SHP77 treated with DMSO at 0.1 percent for 48 hours (cell line): ENCODE data around the gene BEST3.
"Not testable (repeated sequence)": the region's sequence is repeated elsewhere in the genome, so short reads cannot be mapped to it uniquely, and the experiment has no call there.

Experiments used
- DNase-seq: peaks from one replicate; lab custom pipeline; 2025; lab: John Stamatoyannopoulos, UW

BEST3 gene

DNA sequence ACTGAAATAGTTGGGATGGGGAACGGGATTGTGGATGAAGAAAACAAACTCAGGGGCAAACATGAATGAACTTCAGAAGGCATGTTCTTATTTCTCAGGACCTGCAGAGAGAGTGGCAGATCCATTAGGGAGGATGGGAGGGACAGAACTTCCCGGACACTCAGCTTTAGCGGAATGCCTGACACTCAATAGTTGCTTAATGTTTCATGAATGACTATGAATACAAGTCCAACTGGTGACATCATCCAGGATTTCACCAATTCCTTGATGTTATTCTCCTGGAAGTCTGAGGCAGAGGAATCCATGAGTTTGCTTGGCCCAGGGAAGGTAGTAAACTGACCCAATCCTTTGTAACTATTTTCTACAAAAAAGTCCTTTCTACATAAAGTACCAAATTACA lies 50.6 kb downstream of the BEST3 start:
- no peak for DNase-seq

DNA sequence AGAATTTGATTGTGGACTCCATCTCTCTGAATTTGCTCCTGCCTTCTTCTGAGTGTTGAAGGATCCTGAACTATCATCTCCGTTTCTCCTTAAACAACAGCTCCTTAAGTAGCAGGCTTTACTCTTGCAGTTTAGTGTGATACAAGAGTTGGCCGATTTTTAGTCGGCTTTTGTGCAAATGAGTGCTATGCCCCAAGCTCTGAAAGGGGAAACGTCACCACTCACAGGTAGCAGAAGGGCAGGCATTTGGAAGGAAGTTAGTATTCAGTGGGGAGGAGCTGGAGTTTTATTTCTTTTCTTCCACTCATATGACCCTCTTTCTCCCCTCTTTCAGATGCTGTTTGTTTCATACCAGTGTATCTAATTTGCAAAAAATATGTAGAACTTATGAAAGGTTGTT lies 51.9 kb downstream of the BEST3 start:
- DNase-seq, result no peak

DNA sequence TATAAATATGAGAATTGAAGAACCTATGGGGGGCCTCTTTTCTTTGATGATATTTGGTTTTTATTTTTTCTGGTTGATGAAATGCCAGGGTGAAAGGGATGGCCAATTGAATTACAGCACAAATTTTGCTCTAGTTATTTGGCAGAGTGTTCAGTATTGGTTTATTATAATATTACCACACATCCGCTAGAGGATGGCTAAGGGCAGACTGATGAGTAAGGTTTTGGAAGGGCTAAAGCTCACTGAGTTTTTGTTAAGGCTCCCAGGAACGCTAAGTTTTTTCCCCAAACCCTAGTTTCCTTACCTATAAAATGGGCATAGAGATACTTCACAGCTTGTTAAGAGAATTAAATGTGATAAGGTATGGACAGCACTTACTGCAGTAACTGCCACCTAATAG lies 54.1 kb downstream of the BEST3 start:
- no peak for DNase-seq

DNA sequence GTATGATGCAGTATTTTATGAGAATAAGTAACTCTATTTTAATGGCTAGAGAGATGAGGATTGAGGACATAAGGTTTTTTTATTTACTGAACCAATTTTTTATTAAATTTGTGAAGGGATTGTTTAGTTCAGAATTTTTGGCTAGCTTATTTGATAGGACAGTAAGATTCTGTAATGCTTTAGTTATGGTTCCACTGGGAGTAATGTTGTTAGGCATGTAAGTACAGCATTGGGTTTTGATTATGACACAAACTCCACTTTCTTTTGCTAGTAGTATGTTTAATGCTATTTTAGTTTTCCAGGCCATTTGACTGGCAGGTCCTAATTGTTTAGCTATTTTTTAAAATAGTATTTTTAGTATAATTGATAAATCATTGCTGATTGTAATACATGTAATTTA lies 54.6 kb downstream of the BEST3 start:
- no peak for DNase-seq

DNA sequence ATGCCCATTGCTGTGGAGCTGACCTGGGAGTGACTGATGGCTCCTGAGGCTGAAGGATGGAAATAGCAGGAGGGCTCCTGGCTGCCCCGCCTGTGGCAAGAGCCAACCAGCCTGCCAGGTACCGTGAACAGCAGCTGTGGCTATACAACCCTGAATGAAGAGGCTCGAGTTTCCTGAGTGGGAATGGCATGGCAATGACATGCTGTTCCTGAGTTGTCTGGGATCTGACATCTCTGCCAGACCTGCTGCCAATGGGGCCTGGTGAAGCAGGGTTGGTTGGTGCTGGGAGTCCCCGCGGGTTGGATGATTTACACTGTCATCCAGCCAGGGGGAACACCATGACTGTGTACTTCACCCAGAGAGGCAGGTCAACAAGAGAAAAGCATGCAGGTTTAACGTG lies 56.6 kb downstream of the BEST3 start:
- no peak for DNase-seq

DNA sequence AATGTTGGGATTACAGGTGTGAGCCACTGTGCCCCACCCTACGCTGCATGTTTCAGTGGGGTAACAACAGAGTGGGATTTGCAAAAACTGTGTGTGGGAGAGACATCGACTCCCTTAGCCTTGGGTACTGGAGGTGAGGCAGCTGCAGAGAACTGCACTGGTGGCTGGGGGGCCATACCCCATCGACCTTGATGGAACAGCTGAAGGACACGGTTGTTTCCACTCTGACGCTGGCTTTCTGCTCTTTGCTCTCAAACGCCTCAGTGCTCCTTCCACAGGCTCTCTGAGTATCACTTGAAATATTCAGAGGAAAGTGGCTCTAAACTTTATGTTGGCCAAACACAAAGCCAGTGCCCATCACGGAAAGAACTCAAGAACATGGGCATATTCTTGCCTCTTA lies 57.6 kb downstream of the BEST3 start:
- DNase-seq, result no peak

DNA sequence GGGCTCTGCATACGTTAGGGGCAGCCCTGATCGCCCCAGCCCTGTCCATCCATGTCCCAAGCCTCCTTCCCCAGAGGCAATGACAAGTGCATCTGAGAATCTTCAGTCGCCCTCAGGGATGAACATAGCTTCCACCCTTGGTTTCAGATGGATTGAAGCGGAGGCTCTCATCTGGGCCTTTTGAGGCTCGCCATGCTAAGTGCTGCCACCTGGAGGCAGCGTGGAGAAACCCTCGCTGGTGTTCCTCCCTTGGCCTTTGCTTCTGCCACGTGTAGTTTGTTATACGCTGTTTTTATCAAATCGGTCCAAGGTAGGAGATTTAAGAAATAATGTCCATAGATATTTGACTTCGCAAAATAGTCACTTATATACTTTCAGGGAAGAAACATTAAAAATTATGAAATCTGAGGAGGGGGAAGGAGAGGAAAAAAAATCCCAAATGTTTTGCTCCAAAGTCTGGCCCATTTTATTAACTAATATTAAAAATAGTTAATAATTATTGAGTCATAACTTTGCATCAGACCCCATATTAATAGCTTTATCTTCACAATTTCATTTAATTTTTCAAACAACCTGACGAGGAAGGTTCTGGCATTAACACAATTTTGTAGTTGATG lies 59.6 kb downstream of the BEST3 start:
- DNase-seq, result peak; percentile 11

DNA sequence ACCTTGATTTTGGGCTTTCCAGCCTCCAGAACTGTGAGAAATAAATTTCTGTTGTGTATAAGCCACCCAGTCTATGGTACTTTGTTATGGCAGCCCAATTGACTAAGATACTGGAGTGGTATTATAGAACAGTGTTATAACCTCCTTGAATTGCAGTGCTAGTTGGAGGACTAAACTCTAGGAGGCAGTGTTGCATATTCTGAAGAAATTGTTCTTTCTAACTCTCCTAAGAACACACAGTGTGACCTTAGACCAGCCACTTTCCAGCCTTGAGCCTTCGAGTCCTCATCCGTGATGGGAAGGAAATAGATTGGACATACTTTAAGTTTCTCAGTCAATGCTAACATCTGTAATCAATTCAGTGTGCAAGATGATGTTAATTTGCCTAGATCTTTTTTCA lies 66.0 kb downstream of the BEST3 start:
- DNase-seq, result no peak

DNA sequence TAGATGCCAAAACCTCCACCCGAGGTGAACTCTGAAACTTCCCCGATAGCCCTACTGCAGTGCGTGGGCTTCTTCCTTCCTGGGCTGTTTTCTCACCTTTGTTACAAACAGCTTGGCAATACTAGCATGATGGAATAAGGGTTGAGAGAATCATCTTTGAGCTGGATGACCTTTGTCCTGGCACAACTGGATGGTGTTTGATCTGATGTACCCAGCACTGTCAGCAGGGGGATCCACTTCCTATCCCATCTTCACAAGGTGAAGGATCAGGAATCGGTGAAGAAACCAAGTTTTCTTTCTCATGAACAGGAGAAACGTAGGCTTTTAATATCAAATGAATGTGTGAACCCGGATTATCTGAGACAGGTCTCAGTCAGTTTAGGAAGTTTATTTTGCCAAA lies 68.9 kb downstream of the BEST3 start:
- no peak for DNase-seq

DNA sequence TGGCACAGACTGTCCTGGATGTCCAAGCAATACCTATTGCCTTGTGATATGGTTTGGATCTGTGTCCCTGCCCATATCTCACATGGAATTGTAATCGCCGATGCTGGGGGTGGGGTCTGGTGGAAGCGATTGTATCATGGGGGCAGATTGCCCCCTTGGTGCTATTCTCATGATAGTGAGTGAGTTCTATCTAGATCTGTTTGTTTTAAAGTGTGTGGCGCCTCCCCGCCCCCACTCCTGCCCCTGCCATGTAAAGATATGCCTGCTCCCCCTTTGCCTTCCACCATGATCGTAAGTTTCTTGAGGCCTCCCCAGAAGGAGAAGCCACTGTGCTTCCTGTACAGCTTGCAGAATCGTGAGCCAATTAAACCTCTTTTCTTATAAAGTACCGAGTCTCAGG lies 71.6 kb downstream of the BEST3 start:
- no peak for DNase-seq

DNA sequence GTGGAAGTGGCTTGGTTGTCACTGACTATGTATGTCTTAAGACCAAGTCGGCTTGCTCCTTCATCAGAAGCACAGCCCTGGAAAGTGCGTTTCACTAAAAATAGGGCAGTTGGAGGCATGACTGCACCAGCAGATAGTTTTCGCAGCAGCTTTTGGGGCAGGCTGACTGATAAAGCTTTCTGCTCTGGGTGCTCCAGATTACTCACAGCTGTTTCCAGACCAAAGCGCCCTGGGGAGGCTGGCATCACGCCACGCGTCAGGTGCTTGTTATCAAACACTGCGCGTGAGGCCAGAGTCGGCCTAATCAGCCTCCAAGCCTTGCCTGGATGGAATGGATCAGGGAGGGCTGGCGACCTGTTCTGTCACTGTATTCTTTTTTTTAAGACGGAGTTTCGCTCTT lies 75.1 kb downstream of the BEST3 start:
- DNase-seq, result no peak

DNA sequence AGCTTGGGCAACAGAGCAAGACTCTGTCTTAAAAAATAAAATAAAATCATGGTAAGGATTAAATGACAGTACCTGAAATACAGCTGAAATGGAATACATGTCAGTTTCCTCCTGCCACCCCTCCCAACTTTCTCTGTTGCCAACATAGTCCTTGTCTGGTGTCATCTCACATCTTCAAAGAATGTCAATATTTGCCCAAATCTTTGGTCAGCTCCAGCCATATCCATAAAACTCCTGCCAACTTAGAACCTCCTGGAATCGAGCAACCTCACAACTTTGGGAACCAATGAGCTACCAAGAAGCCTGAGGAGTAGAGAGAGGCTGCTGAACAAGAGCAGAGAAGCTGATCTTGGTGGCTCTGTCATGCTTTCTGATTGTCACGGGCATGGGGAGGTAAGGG lies 77.6 kb downstream of the BEST3 start:
- no peak for DNase-seq

DNA sequence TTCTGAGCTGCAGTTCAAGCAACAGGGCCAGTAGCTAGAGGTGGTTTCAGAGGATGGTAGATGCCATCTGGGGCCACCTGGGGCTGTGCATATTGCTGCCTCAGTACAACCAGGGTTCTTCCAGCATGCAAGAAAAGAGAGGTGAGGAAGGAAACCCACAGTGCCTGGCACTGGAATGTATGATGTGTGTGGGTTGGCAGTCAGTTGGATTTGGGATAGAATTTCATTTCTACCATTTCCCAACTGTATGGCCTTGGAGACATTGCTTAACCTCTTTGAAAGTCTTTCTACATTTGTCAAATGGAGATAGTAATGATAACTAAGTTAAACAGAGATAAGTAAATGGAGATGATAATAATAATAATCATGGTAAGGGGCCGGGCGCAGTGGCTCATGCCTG lies 78.2 kb downstream of the BEST3 start:
- DNase-seq, result no peak

DNA sequence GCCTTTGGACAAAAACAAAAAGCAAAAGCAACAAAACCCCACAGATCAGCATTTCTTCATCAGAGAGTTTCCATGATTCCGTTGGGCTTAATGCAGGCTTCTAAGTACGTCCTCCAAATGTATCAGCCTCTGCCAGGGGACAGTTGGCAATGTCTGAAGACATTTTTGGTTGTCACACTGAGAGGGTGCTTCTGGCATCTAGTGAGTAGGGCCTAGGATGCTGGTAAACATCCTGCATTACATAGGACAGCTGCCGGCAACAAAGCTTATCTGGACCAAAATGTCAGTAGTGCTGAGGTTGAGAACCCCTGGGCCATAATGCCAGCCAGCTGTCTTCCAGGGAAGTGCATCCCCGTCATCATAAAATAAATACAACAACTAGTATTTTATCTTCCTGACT lies 79.0 kb downstream of the BEST3 start:
- DNase-seq, result no peak

DNA sequence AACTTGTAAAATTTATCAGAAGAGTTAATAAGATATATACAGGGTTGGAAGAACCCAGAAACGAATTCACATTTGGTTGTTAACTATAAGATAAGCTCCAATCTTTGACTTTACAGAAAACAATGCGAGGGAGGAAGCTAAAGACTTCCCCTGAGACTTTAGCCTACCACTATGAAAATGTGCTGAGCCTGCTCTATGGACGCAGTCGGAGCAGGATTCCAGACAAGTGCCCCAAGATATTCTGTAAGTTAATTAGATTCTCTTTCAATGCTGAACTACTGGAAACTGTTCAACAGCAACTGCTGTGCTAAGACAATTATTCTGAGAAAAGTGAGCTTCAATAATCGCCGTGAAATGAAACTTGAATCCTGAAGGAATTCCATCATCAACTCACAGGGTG lies 80.1 kb downstream of the BEST3 start:
- DNase-seq, result no peak

DNA sequence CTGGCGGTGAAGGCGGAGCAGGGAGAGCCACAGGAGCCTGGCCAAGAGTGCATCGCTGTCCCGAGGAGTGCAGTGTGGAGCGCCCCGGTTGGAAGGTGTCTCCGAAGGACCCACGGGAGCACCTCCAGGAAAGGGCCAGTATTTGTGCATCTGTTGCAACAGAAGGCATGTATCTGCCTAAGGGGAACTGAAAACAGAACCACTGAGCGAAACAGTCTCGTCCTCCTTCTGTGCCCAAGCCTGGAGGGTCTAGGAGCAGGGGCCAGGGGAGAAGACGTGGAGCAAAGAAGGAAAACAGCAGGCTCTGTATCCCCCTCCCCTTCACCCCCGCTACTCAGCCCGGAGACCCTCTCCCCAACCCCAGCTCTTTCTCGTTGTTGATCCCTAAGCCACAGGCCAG lies 83.1 kb downstream of the BEST3 start:
- no peak for DNase-seq

DNA sequence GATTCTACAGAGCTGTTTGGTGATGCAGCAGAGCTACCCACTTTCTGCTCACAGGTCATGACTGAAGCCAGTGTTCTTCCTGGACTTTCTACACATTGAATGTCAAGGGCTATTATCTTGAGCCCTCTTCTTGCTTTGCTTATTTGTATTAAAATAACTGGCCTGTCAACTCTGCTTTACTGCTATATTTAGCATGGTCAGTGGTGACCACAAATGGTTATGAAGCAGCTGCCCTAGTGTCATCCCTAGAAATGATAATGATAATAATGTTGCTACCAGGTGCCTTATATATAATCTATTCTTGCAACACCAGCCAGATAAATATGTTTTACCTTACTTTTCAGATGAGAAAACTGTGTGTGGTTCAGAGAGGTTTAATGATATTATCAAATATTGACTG lies 85.8 kb downstream of the BEST3 start:
- DNase-seq, result no peak

DNA sequence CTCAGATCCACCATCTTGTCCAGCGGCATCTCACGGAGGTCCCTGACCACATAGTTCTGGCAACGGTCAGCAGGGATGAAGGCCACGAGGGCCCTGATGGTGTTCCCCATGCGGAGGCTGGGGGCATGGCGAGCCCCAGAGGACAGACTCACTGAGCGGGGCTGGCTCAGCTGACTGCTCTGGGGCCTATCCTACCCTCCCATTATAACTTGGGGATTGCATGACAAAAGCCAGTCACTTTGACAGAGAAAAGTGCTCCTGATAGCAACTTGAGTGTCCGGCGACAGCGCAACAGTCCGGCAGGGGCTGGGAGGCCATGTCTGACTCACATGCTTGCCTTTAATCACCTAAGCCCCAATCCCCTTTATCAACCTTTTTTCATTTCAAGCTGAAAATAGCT lies 88.4 kb downstream of the BEST3 start, which contains the start of gene LRRC10:
Gene LRRC10, minus strand, starts transcription at position 179 of the 400 bp plus-strand sequence. Its CDS starts 69 bp downstream, at position 110.
- DNase-seq, result no peak

DNA sequence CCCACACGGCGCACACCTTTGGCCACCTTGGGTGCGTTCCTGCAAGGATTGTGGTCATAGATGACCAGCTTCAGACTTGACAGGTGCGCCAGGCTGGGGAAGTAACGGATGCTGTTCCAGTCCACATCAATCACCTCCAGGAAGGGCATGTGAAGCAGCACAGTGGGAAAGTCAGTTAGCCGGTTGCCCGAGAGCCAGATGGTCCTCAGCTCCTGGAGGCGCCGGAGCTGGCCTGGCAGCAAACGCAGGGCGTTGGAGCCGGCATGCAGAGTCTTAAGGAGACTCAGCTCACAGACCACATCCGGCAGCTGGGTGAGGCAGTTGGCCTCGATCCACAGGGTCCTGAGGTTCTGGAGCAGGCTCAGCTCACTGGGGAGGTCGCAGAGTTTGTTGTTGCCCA lies 89.0 kb downstream of the BEST3 start:
- DNase-seq, result no peak

DNA sequence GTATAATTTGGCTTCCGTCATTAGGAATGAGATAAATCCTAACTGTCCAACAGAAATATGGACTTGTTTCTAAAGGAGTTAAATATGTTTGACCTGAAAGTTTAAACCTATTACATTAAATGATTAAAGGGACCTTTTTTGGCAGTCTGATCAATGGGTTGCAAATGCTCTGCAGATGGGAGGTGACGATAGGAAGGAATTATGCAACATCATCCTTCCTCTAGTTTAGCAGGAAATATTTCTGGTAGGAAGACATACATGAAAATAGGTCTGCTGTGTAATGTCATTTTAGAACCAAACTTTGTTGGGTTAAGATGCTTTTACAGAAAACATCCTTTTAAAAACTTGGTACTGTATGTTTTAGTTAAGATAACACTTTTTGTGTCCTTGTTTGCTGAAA lies 91.0 kb downstream of the BEST3 start:
- DNase-seq, result no peak

DNA sequence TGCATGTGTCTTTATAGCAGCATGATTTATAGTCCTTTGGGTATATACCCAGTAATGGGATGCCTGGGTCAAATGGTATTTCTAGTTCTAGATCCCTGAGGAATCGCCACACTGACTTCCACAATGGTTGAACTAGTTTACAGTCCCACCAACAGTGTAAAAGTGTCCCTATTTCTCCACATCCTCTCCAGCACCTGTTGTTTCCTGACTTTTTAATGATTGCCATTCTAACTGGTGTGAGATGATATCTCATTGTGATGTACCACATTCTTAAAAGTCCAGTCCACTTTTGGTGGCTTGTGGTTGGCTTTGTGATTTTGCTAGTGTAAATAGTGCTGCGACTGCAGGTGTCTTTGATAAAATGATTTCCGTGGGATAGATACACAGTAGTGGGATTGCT lies 94.8 kb downstream of the BEST3 start:
- DNase-seq, result not testable (repeated sequence)
